Cardiac fibroblast (primary cell): ENCODE data around the gene MYH6.

ENCODE experiments used
- DNase-seq, 2 donors: peaks; one replicate each; pipeline versions ENCODE4 v3.0.0 to v3.0.0-alpha.2; 2010; ENCODE audit warnings: low read depth in 2 of 2
- H3K4me3 ChIP-seq, 2 donors: replicated peaks in 1 of 2; 1 replicate in 1 of 2; 2 replicates in 1 of 2; pipeline ENCODE4 v1.5.1; 2011; ENCODE audit warnings: low read depth in 2 of 2, low read length in 2 of 2, mild to moderate bottlenecking in 2 of 2, moderate library complexity in 1 of 2
- TF ChIP-seq, protein P1 (sequence below): IDR thresholded peaks from one replicate; pipeline ENCODE4 v1.5.1; 2011; ENCODE audit warnings: low read depth, mild to moderate bottlenecking, low read length, inconsistent platforms

MYH6 gene

GRCh38 chr14:23351681-23352505 lies 56.2 kb downstream of the MYH6 start:
- DNase-seq, result no peak
- TF ChIP-seq, protein P1, sequence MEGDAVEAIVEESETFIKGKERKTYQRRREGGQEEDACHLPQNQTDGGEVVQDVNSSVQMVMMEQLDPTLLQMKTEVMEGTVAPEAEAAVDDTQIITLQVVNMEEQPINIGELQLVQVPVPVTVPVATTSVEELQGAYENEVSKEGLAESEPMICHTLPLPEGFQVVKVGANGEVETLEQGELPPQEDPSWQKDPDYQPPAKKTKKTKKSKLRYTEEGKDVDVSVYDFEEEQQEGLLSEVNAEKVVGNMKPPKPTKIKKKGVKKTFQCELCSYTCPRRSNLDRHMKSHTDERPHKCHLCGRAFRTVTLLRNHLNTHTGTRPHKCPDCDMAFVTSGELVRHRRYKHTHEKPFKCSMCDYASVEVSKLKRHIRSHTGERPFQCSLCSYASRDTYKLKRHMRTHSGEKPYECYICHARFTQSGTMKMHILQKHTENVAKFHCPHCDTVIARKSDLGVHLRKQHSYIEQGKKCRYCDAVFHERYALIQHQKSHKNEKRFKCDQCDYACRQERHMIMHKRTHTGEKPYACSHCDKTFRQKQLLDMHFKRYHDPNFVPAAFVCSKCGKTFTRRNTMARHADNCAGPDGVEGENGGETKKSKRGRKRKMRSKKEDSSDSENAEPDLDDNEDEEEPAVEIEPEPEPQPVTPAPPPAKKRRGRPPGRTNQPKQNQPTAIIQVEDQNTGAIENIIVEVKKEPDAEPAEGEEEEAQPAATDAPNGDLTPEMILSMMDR, result no peak
- peak overlapping the region; percentile 66 to 67 for H3K4me3 ChIP-seq

DNA sequence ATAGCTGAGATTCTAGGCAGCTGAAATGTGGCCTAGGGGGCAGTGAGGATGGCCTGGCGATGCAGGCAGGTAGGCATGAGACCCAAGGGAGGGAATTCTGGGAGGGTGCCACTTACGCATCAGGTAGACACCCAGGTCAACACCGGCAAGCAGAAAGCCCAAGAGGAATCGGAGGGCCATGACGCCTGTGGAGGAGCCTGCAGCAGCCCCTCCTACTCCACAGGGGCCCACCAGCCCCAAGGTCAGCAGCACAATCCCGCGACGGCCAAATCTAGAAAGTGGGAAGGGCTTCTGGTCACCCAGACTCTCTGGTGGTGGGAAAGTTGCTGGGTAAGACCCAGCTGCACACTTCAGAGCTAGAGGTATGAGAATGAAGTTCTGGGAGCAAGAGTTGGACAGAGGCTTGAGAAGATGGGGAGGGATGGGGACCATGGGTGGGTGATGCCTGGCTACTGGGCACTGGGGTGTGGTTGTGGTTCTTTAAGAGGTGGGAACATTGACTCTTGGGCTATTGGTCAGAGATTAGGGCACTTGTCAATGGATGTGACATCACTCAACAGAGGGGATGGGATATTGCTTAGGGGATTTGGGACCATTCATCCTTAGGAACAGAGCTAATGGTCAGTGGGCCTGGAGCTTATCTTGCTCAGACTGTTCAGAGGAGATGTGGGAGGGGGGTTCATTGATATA lies 58.8 kb downstream of the MYH6 start:
- no peak overlapping the region for H3K4me3 ChIP-seq
- no peak for DNase-seq
- TF ChIP-seq, protein P1, result no peak

DNA sequence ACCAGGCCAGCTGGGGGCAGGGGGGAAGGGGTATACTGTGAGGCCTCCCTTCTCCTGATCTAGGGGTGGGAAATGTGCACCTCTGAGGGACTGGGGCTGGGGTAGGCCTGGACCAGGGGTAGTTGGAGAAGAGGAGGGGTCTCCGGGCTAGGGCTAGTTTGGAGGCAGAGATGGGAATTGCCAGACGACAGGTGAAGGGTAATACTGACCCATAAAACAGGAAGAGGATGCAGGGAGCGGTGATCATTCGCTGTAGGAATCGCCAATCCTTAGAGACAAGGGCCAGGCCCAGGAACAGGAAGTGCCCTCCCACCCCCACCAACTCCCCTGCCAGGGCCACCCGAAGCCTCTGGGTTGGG lies 59.8 kb downstream of the MYH6 start:
- no peak for DNase-seq
- H3K4me3 ChIP-seq, result no peak overlapping the region
- TF ChIP-seq, protein P1, result no peak

- DNase-seq, result no peak
- TF ChIP-seq, protein P1, result no peak
- H3K4me3 ChIP-seq, result no peak overlapping the region
Measured at GRCh38 chr14:23347406-23348296, 60.4 kb downstream of the MYH6 start.

DNA sequence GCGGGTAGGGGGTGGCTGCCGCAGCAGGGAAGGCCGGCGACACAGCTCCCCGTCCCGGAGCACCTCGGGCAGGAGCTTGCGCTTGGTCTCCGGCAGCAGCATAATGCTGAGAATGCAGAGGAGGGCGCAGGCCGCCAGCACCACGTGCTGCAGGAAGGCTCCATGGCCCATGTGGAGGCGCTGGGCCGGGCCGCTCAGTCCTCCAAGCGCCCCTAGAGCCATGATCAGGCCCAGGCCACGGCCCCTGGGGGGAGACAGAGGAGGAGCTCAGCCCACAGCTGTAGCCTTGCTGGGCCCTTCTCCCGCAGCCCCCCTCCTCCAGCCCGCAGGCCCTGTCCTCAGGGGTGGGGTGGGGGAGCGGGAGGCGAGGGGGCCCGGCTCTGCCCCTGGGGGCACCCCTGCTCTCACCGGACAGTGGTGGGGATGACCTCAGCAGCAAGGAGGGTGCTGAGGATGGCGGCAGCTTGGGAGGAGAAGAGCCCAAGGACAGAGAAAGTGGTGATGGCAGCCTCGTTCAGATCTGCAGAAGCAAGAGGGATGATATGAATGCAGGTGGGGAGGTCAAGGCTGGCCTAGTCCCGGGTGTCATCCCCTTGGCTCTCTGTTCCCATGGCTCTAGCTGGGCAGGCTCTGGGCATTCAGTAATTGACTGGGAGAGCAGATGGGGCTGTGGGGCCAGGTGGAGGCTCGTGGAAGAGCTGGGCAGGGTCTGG lies 61.2 kb downstream of the MYH6 start:
- no peak for DNase-seq
- TF ChIP-seq, protein P1, result no peak
- no peak overlapping the region for H3K4me3 ChIP-seq
